Muscle of arm (tissue), 12 donors: ENCODE results near the gene CENPF. TPM values are rescaled to one million over a fixed set of nuclear protein-coding genes. Genes with fewer than 3 reads are reported as not detected.
"Not testable (repeated sequence)": the region's sequence is repeated elsewhere in the genome, so short reads cannot be mapped to it uniquely, and the experiment has no call there.

Experiments used
- DNase-seq: peaks from one replicate; pipeline ENCODE4 v3.0.0-alpha.2; 2013
- polyA plus RNA-seq, 12 donors: library from polyadenylated mRNA; unstranded; fragments of 120-200 nt; gene quantifications; one replicate each; pipeline ENCODE4 v1.2.1, GENCODE V29; 2013; ENCODE audit not compliant: insufficient read length in 12 of 12

Gene CENPF
- polyA plus RNA-seq, 12 donors: 20.4 to 72.5 (median 40.3) TPM; not detected in 1

DNA sequence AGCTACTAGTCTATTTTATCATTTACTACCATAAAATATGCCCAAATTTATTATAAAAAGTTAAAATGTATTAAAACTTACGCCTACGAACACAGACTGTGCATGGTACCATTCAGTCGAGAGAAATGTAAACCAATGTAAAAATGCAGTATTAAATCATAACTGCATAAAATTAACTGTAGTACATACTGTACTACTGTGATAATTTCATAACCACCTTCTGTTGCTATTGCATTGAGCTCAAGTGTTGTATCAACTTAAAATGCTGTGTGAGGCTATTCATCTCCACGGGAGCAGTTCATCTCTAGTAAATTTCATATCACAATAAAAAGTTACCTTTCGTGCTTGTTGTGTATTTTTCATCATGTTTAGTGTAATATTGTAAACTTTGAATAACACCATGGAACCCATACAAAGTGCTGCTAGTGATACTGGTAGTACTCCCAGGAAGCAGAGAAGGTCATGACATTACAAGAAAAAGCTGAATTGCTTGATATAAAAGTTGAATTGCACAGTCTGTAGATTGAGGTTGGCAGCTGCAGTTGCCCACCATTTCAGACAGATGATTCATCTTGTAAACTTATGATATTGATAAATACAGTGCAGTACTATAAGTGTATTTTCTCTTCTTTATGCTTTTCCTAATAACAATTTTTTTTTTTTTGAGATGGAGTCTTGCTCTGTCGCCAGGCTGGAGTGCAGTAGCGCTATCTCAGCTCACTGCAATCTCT is 19.0 kb upstream of the CENPF start:
- no peak for DNase-seq

DNA sequence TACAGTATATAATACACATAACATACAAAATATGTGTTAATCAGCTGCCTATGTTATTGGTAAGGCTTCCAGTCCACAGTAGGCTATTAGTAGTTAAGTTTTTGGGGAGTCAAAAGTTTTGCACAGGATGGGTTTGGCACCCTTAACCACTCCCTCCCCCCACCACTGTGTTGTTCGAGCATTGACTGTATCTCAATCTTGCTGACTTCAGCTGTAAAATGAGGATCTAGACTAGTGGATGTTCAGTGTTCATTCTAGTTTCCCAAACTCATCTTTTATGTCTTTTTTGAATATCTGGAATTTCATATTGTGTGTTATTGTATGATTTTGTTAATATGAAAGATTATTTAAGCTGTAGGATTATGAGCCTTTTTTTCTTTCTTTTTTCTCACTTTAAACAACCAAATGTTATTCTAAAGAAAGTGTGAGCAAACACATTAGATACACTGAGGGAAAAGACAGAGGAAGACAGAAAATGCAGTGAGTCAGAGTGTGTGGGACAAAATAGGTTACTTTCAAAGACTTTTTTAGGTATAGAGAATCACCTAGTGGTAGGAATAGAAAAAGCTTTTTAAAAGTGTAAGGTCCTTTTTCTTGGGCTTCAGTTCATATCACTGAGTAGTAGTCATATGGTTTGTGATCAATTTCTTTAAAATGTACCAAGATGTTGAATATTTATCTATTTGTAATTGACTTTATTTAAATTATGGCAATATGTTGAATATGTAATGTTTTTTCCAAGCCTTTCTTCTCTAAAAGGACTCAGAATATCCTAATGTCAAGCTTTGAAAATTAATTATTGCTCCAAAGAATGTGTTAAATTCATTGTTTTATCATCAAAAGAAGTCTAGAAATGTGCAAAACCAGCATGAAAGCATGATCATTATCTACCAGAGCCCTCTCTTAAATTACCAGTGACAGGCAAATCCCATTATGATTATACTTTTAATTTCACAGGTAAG is 17.9 kb upstream of the CENPF start:
- DNase-seq: peak; percentile 34

DNA sequence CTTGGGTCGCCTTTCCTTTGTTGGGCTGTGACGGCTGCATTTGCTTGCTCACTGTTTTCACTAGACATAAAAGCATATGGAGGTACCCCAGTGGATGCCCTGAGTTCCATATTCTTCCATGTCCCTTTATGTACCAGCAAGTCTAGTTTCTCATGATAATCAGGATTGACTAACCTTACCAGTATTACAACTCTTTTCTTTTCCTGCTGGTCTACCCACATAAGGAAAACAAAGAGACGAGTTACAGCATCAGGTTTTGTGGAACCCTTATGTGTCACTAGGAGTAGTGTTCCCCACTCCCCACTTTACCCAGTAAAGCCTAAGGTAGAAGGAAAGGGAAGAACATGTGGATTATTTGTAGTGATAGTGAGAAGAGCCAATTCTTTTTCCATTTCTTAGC is 16.4 kb upstream of the CENPF start:
- DNase-seq: no peak

DNA sequence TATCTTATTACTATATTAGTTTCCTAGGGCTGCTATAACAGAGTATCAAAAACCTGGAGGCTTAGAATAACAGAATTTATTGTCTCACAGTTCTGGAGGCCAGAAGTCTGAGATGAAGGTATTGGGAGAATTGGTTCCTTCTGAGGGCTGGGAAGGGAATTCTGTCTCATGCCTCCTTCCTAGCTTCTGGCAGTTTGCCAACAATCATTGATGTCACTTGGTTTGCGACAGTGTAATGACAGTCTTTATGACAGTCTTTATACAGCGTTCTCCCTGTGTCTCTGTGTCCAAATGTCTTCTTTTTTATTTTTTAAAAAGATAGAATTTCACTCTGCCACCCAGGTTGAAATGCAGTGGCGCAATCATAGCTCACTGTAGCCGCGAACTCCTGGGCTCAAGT is 15.8 kb upstream of the CENPF start:
- DNase-seq: no peak

DNA sequence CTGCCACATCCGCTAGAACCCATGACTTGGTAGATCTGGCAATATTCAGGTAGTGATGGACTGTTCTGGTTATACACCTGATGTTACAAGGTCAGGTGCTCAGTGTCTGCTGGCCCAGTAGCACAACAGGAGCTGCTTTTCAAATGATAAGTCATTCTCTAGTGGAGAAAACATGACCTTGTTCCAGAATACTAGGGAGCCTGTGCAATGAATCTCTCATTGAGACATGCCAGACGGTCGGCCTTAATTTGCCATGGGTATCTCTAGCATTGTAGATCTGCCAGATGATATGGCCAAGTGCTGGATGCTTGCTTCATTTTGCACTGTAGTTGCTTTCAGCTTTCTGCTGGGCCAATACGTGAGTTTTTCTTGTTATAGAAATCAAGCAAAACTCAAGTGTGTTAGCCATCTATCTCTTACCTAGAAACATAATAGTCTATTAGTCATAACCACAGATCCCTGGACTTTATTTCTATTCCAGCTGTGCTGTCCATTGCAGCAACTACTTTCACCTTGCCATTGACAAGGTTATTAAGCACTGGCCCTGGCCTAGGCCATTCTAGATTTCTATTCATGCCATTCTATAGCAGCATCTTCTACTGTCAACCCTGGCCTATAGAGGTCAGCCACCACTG is 13.9 kb upstream of the CENPF start:
- no peak for DNase-seq

DNA sequence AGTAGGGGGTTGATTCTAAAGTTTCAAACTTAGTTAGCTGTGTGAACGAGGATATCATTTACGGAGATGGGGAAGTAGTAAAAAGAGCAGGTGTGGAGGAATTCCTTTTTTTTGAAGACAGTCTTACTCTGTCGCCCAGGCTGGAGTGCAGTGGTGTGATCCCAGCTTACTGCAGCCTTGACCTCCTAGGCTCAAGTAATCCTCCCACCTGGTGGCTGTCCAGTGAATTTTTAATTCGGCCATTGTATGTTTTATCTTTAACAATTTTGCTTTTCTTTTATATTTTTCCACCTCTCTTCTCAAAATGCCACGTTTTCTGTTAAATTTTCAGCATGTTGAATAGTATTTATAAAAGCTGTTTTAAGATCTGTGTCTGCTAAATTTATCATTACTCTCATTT is 12.3 kb upstream of the CENPF start:
- DNase-seq: no peak

DNA sequence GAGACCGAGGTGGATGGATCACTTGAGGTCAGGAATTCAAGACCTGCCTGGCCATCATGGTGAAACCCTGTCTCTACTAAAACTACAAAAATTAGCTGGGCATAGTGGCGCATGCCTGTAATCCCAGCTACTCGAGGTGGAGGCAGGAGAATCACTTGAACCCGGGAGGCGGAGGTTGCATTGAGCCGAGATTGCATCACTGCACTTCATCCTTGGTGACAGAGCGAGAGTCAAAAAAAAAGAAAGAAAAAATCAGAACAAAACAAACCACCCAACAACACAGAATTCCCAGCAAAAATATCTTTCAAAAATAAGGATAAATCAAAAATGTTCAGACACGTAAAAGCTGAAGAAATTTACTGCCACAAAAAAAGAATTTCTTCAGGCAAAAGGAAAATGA is 11.1 kb upstream of the CENPF start:
- DNase-seq: not testable (repeated sequence)

DNA sequence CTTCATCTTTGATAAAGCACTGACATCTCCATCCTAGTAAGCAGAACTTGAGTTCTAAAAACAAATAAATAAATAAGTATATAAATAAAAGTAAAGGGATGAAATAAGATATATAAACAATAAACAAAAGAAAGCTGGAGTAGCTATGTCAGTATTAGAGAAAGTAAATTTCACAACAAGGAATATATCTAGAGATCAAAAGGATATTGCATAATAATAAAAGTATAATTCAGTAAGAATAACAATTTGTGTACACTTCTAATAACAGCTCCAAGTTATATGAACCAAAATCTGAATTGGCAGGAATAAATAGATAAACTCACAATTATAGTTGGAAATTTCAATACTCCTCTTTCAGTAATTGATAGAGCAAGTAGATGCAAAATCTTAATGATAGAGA is 9.8 kb upstream of the CENPF start:
- no peak for DNase-seq

DNA sequence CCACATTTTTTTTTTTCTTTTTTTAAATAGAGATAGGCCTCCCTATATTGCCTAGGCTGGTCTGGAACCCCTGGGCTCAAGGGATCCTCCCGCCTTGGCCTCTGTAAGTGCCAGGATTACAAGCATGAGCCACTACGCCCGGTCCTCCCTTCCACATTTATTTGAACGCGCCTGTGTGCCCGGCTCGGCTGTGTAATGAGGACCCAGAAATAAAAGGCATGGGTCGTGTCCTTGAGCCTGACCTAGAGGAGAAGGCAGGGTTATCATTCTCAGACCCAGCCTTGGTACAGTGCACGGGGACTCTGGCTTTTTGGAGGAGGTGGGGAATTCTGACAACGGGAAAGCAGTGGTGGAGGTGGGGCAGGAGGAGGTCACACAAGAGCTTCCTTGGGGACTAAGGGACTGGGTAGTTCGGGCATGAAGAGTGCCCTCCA is 841 bp downstream of the CENPF start:
- DNase-seq: no peak

DNA sequence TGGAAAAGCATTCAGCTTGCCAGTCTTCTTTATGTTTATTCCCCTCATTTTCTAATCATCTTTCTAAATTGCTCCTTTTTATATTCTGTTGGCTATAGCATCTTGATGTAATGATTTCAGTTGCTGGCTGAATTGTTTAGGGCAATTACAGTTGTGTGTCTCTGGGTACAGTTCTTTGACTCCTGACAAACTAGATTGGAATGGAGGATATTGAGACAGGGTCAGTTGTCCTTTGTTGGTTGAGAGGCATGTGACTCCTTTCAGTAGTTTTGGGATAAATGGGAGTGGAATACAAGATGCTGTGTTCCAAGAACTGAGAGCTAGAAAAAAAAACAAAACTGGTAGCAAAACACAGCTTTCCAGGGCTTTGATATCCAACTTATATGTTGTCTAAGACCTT is 1.5 kb downstream of the CENPF start:
- no peak for DNase-seq

DNA sequence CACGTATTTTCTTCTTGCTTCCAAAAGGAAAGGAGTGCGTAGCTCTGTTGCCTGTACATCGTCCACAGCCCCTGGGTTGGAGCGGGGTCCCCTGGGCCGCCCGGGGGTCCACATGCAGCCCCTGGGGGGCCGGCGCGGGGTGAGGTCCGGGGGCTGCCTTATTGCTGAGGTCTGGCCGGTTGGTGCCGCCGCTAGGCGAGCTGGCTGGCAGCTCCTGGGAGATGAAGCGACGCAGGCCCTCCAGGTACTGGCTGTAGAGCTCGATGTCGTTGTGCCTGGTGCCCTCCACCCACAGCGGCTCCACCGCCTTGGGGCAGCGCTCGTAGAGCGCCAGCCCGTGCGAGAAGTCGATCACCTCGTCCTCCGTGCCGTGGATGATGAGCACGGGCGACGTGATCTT is 2.5 kb downstream of the CENPF start:
- not testable (repeated sequence) for DNase-seq

DNA sequence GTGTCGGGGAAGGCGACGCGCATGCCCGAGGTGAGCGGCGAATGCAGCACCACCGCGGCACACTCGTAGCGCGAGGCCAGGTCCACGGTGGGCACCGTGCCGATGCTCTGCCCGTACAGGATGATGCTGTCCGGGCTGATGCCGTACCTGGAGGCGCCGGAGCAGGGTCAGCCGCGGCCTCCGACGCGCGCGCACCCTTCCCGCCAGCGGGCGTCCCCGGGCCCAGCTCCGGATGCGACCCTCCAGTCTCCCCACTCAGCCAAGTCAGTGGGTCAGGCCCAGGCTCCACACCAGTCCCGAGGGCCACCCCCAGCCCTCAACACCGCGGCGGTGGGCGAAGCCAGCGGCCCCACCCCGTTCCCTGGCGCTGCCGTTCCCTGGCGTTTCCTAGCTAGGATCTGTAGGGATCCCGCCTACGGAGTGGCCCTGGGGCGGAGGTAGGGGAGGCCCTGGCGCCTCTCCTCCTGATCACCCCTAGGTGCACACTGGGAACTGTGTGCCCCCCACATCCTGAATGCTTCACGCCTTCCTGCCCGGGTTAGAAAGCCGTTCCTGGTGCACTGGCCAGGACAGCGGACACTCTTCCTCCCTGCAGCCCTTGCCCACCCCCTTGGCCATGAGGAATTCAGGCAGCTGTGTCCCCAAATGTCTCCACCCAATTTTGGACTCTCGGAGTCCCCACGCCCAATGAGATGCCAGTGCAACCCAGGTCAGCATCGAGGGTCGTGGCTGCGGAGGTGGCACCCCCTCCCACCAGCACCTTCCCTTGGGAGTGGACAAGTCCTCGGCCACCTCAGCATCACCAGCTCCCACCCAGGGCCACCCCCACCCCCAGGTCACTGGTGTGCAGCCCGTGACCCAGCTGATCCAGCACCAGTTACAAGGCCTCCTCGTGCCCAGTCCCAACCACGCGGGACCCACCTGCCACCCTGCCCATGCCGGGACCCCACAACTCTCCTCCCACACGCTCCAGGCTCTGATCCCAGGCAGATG is 3.2 kb downstream of the CENPF start:
- DNase-seq: not testable (repeated sequence)

DNA sequence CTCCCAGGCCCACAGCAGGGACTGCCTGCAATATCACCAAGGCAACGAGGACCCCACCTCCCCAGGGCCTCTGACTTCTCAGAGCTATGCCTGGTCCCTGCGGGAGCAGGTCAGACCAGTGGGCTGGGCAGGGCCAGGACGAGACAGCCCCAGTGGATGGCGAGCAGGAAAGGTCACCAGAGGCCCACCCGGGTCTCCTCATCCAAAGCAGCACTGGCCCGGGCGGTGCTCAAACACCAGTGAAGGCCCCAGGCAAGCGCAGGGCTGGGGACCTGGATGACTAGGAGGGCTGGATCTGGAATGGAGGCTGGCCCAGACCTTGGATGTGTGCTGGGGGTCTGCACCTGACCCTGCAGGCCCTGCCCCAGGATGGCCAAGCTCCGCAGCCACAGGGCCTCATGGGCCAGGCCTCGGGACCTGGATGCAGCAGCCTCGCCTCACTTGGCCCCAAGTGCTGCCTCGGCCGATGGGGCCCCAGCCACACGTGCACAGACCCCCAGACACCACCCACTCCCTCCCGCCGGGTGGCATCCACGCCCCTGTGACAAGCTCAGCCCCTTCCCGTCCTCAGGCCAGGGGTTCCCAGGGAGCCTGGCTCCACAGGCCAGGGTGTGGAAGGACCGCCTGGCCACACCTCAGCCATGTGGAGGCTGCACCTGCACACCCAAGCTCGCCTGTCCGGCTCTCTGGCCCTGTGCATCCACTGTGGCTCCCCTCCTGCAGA is 4.7 kb downstream of the CENPF start:
- not testable (repeated sequence) for DNase-seq

DNA sequence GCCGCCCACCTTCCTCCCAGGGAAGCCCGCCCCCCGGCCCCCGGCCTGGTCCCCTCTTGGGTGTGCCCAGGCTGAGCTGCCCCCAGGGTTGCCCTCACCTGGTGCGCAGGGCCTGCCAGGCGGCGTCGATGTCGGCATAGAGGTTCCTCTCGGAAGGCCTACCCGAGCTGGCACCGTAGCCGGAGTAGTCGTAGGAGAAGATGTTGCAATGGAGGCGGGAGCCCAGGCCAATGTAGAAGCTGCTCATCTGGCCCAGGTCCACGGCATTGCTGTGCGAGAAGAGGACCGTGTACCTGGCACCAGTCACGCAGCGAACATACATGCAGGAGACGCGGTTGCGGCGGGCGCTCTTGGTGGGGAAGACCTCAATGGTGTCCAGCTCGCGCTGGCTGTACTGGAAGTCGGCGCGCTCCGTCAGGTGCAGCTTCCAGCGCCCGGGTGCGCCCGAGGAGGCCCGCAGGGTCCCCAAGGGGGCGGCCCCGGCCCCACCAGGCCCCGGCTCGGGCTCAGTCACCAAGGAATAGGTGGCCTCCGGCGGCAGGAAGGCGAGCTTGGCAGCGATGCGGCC is 5.3 kb downstream of the CENPF start:
- not testable (repeated sequence) for DNase-seq

DNA sequence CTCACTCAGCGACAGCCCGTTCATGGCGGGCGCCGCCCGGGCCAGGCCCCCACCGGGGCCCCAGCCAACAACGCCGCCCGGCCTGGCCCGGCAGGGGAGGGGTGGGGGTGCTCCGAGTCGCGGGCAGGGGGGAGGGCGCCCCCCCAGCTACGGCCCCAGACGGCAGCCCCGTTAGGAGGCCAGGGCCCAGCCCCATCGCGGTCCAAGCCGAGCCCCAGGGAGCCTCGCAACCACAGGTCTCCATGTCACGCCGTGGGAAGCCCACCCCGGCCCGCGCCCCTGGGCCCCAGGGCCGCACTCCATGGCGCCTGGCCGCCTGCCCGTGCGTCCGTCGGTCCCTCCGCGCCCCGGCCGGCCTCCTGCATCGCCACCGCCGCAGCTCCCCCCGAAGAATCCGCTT is 5.8 kb downstream of the CENPF start:
- DNase-seq: not testable (repeated sequence)

DNA sequence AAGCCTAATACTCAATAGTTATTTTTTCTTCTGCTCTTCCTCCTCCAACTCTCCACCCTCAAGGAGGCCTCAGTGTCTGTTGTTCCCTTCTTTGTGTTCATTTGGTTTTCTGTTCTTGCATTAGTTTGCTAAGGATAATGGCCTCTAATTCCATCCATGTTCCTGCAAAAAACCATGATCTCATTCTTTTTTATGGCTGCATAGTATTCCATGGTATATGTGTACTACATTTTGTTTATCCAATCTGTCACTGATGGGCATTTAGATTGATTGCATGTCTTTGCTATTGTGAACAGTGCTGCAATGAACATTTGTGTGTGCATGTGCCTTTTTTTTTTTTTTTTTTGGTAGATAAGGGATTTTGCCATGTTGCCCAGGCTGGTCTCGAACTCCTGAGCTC is 6.7 kb downstream of the CENPF start:
- DNase-seq: no peak

DNA sequence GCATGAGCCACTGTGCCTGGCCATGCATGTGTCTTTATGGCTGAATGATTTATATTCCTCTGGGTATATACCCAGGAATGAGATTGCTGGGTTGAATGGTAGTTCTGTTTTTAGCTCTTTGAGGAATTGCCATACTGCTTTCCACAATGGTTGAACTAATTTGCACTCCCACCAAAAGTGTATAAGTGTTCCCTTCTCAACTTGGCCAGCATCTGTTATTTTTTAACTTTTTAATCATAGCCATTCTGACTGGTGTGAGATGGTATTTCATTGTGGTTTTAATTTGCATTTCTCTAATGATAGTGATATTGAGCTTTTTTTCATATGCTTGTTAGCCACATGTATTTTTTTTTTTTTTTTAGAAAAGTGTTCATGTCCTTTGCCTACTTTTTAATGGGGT is 7.1 kb downstream of the CENPF start:
- DNase-seq: not testable (repeated sequence)

DNA sequence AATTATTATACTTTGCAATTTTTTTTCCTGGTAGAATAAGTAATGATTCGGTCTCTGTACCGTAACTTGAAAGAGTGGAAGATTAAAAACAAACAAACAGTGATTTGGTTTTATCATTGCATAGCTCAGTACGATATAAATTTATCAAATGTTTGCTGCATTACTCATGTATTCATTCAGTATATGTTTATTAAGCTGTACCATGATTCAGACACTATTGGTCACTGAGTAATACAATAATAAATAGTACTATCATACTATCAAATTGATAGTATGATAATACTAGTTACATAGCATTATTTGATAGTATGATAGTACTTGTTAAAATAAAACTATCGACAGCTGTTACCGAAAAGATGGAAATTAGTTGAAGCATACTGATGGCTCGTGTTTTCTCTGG is 12.1 kb downstream of the CENPF start:
- DNase-seq: no peak

DNA sequence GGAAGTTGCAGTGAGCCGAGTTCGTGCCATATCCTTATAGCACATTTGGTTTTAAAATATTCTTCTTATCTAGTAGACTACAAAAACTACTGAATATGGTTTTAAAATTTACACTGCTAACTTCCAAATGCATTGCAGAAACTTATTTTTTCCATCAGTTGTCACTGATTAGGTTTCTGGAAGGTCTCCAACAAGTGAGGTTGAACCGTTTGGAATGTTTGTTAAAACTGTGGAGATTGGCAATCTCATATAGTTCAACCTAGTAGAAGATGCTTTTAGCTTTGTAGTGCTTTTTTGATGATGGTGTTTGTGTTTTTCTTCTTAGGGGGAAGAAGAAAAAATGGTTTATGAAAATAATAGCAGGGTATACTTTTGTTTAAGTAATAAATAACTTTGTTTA is 12.9 kb downstream of the CENPF start:
- no peak for DNase-seq

DNA sequence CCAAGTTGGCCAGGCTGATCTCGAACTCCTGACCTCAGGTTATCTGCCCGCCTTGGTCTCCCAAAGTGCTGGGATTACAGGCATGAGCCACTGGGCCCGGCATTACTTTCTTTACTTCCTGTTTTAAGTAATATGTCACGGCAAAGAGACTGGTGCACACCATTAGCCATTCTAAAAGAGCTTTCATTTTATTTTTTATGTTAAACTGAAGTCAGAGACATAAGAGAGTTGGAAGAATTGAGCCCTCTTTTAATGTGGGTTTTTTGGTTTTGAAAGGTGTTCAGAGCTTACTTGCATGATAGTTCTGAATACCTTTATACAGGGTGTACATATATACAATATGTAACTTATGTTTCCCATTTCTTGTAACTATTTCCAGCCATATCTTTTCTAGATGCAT is 14.3 kb downstream of the CENPF start:
- DNase-seq: no peak
